Natural killer cell treated with Interleukin-12 subunit alpha and Interleukin-12 subunit beta and Interleukin-15 and Interleukin-18, amount 100 ng/mL, for 72 hours (primary cell): Measurements from ENCODE around the gene DBH. TPM values are rescaled to one million over a fixed set of nuclear protein-coding genes. Genes with fewer than 3 reads are reported as not detected.
"Not testable (repeated sequence)": the region's sequence is repeated elsewhere in the genome, so short reads cannot be mapped to it uniquely, and the experiment has no call there.

Experiments used
- ATAC-seq, 2 donors: fragments of 150-1000 bp; cut with Tn5 transposase in 1 of 2; sonication (Bioruptor Pico), chemical (Tn5 transposase) in 1 of 2; 2 replicates each; pipeline ENCODE4 v1.10.0; 2021
- DNase-seq: peaks from one replicate; pipeline ENCODE4 v3.0.0; 2022; ENCODE audit warnings: low spot score
- H3K27ac Mint-ChIP-seq, 2 donors: 1 replicate in 1 of 2; 2 replicates in 1 of 2; pipeline ENCODE4 v1.8.0; 2022; ENCODE audit warnings: mixed read lengths in 2 of 2, mild to moderate bottlenecking in 1 of 2, moderate library complexity in 1 of 2
- H3K27me3 Mint-ChIP-seq, 2 donors: 1 replicate in 1 of 2; 2 replicates in 1 of 2; pipeline ENCODE4 v1.8.0; 2022; ENCODE audit warnings: mixed read lengths in 2 of 2
- H3K36me3 Mint-ChIP-seq: one replicate; pipeline ENCODE4 v1.8.0; 2022; ENCODE audit warnings: mixed read lengths
- H3K4me1 Mint-ChIP-seq, 2 donors: 1 replicate in 1 of 2; 2 replicates in 1 of 2; pipeline ENCODE4 v1.8.0; 2022; ENCODE audit warnings: low read depth in 2 of 2, mixed read lengths in 2 of 2, mild to moderate bottlenecking in 1 of 2
- H3K4me3 Mint-ChIP-seq: one replicate; pipeline ENCODE4 v1.8.0; 2022; ENCODE audit warnings: mixed read lengths
- H3K9me3 Mint-ChIP-seq: 2 replicates; pipeline ENCODE4 v1.8.0; 2022; ENCODE audit warnings: mixed read lengths
- total RNA-seq, 2 donors: library from RNA; stranded (reverse); gene quantifications; one replicate each; pipeline ENCODE4 v1.2.3, GENCODE V29; 2022

Gene DBH
- total RNA-seq, 2 donors from 2014 or later = not detected

GRCh38 chr9:133664173-133665050 is 28.2 kb downstream of the DBH start:
- DNase-seq (no peak), ATAC-seq (peak in 1 of 2 donors; percentile 37)
- no peak overlapping the region for H3K4me3 Mint-ChIP-seq
- no peaks in the 10 kb centered on the region for H3K9me3 Mint-ChIP-seq
- H3K27me3 Mint-ChIP-seq = peaks cover 0 to 3% of the 10 kb centered on the region in 2 donors
- H3K27ac Mint-ChIP-seq = no peak overlapping the region
- H3K4me1 Mint-ChIP-seq = no peaks in the 10 kb centered on the region
- H3K36me3 Mint-ChIP-seq = no peaks in the 10 kb centered on the region

- no peak for DNase-seq
- Mint-ChIP-seq H3K27me3 (peaks cover 0 to under 1% of the 10 kb centered on the region in 2 donors), H3K27ac (no peak overlapping the region), H3K4me3 (no peak overlapping the region), H3K4me1 (no peaks in the 10 kb centered on the region), H3K9me3 (no peaks in the 10 kb centered on the region), H3K36me3 (no peaks in the 10 kb centered on the region)
- no peak for ATAC-seq
Observed at GRCh38 chr9:133665096-133665495, 28.9 kb downstream of the DBH start.

GRCh38 chr9:133665535-133665934 is 29.4 kb downstream of the DBH start:
- Mint-ChIP-seq H3K27ac (no peak overlapping the region), H3K4me3 (no peak overlapping the region), H3K4me1 (no peaks in the 10 kb centered on the region), H3K27me3 (no peaks in the 10 kb centered on the region), H3K36me3 (no peaks in the 10 kb centered on the region), H3K9me3 (no peaks in the 10 kb centered on the region)
- DNase-seq (no peak), ATAC-seq (no peak)

- DNase-seq = no peak
- Mint-ChIP-seq H3K27ac (no peak overlapping the region), H3K27me3 (no peaks in the 10 kb centered on the region), H3K4me1 (no peaks in the 10 kb centered on the region), H3K36me3 (no peaks in the 10 kb centered on the region), H3K4me3 (no peak overlapping the region), H3K9me3 (no peaks in the 10 kb centered on the region)
- ATAC-seq = no peak
Observed at GRCh38 chr9:133666387-133666786, 30.2 kb downstream of the DBH start.

DNA sequence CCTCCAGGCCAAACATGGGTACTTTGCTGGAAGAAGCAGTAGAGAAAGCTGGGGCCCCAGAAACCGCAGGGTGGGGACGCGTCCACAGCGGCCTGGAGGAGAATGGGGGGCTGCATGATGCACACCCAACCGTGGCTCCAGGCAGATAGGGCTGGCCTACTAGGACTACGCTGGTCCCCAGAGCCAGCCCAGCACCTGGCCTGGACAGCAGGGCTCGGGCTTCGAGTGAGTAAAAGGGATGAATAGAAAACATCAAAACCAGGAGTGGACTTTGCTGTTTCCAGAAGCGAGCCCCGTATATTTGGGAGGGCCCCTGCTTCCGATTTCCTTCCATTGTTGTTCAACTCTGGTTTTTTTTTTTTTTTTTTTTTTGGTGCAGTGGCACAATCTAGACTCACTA is 30.7 kb downstream of the DBH start:
- H3K27me3 Mint-ChIP-seq = no peaks in the 10 kb centered on the region
- H3K4me1 Mint-ChIP-seq = no peaks in the 10 kb centered on the region
- H3K9me3 Mint-ChIP-seq = no peaks in the 10 kb centered on the region
- H3K4me3 Mint-ChIP-seq = no peak overlapping the region
- ATAC-seq (no peak), DNase-seq (no peak)
- H3K27ac Mint-ChIP-seq = no peak overlapping the region
- no peaks in the 10 kb centered on the region for H3K36me3 Mint-ChIP-seq

DNA sequence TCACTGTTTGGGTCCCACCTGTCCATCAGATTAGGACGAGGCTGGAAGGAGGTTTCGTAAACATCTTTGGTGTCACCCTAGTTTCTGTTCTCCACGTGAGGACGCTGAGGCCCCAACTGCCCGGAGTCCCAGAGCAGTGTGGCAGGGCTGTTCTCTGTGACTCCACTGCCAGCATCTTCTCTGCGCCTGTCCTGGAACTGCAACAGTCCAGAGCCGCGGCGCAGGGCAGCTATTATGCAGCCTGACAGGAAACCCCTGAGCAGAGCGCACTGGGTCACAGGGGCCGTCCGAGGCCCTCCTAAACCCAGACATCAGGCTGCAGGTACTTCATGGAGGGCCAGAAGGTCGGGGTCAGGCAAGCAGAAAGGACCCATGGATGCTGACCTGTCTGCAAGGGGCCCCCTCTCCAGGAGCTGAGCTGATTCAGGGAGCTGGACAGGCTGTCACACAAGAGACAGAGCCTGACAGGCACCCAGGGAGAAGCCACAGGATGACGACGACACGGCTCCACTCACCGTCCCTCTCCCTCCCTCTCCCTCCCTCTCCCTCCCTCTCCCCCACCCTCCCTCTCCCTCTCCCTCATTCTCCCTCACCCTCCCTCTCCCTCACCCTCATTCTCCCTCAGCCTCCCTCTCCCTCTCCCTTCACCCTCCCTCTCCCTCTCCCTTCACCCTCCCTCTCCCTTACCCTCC is 31.7 kb downstream of the DBH start:
- H3K27ac Mint-ChIP-seq = no peak overlapping the region
- H3K27me3 Mint-ChIP-seq = no peaks in the 10 kb centered on the region
- ATAC-seq (peak in 1 of 2 donors; percentile 19), DNase-seq (no peak)
- no peak overlapping the region for H3K4me3 Mint-ChIP-seq
- H3K4me1 Mint-ChIP-seq = no peaks in the 10 kb centered on the region
- H3K36me3 Mint-ChIP-seq = no peaks in the 10 kb centered on the region
- H3K9me3 Mint-ChIP-seq = no peaks in the 10 kb centered on the region

GRCh38 chr9:133669182-133669801 is 33.1 kb downstream of the DBH start:
- Mint-ChIP-seq H3K27me3 (no peaks in the 10 kb centered on the region), H3K9me3 (no peaks in the 10 kb centered on the region), H3K36me3 (no peaks in the 10 kb centered on the region), H3K4me1 (no peaks in the 10 kb centered on the region), H3K27ac (no peak overlapping the region), H3K4me3 (no peak overlapping the region)
- ATAC-seq (no peak), DNase-seq (no peak)

- no peaks in the 10 kb centered on the region for H3K9me3 Mint-ChIP-seq
- no peak overlapping the region for H3K4me3 Mint-ChIP-seq
- ATAC-seq (no peak), DNase-seq (no peak)
- H3K4me1 Mint-ChIP-seq = no peaks in the 10 kb centered on the region
- no peaks in the 10 kb centered on the region for H3K27me3 Mint-ChIP-seq
- H3K36me3 Mint-ChIP-seq = no peaks in the 10 kb centered on the region
- H3K27ac Mint-ChIP-seq = no peak overlapping the region
Observed at GRCh38 chr9:133670466-133670865, 34.3 kb downstream of the DBH start.

- Mint-ChIP-seq H3K4me3 (no peak overlapping the region), H3K27ac (no peak overlapping the region), H3K36me3 (no peaks in the 10 kb centered on the region), H3K27me3 (peaks cover 0 to 1% of the 10 kb centered on the region in 2 donors), H3K4me1 (peaks cover 0 to under 1% of the 10 kb centered on the region in 2 donors), H3K9me3 (no peaks in the 10 kb centered on the region)
- ATAC-seq = no peak
- no peak for DNase-seq
Observed at GRCh38 chr9:133671371-133671770, 35.2 kb downstream of the DBH start.

- Mint-ChIP-seq H3K4me3 (no peak overlapping the region), H3K4me1 (peaks cover 0 to 3% of the 10 kb centered on the region in 2 donors), H3K27ac (no peak overlapping the region), H3K27me3 (peaks cover 0 to 3% of the 10 kb centered on the region in 2 donors), H3K36me3 (no peaks in the 10 kb centered on the region), H3K9me3 (no peaks in the 10 kb centered on the region)
- DNase-seq = no peak
- ATAC-seq = no peak
Observed at GRCh38 chr9:133672503-133673257, 36.5 kb downstream of the DBH start.

- Mint-ChIP-seq H3K9me3 (no peaks in the 10 kb centered on the region), H3K4me1 (peaks cover 0 to 3% of the 10 kb centered on the region in 2 donors), H3K27me3 (peaks cover 0 to 3% of the 10 kb centered on the region in 2 donors), H3K27ac (no peak overlapping the region), H3K4me3 (no peak overlapping the region), H3K36me3 (no peaks in the 10 kb centered on the region)
- no peak for DNase-seq
- no peak for ATAC-seq
Observed at GRCh38 chr9:133673258-133673655, 37.1 kb downstream of the DBH start.

DNA sequence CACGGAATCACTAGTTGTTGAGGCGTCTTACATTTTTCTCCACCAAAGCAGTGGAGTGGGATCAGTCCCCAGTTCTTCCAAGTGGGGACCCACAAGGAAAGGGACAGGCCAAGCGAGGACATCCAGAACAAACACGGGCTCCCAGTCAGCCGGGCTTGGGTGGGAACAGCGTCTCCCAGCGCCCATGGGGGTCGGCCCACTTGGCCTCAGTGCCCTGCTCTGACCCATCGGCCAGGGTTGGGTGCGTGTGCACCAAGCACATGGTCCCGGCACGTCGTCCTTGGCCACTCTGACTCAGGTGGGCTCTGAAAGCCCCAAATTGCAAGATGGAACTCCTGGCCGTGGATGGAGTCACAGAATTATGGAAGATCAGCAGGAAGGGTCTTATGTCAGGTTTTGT is 37.9 kb downstream of the DBH start:
- H3K36me3 Mint-ChIP-seq = no peaks in the 10 kb centered on the region
- DNase-seq = no peak
- no peaks in the 10 kb centered on the region for H3K9me3 Mint-ChIP-seq
- H3K4me3 Mint-ChIP-seq = no peak overlapping the region
- no peak overlapping the region for H3K27ac Mint-ChIP-seq
- H3K27me3 Mint-ChIP-seq = peaks cover 0 to 3% of the 10 kb centered on the region in 2 donors
- H3K4me1 Mint-ChIP-seq = peaks cover 0 to 3% of the 10 kb centered on the region in 2 donors
- no peak for ATAC-seq

DNA sequence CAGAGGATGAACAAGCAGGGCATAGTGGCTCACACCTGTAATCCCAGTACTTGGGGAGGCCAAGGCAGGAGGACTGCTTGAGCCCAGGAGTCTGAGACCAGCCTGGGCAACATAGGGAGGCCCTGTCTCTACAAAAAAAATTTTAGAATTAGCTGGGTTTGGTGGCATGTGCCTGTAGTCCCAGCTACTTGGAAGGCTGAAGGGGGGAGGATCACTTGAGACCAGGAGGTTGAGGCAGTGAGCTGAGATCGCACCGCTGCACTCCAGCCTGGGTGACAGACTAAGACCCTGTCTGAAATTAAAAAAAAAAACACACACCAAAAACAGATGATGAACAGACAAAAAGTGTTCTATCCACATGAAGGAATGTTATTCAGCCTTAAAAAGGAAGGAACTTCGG is 39.6 kb downstream of the DBH start:
- H3K27me3 Mint-ChIP-seq, H3K9me3 Mint-ChIP-seq, ATAC-seq, H3K27ac Mint-ChIP-seq, DNase-seq, H3K36me3 Mint-ChIP-seq, H3K4me1 Mint-ChIP-seq, H3K4me3 Mint-ChIP-seq: not testable (repeated sequence)
